ENCODE results near the gene MACF1.

DNA sequence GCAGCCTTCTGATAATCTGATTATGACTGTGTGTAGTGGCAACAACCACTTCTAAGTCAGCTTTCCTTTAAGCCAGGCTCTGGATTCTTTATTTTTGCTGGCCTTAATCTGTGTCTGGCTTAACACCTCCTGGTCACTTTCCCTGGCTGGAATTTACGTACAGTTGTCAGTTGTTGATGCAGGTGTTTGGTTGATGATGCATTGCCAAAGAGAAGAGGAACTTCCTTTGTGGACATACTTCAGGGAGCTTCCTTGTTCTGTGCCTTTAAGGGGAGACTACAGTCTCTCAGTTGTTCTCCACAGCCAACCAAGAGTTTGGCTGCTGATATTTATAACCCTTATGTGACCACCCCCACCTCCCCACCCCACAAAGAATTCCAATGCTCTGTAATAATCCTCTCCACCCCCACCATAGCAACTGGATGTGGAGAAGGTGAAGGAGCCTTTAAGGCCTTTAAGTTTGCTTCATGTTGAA, 190.9 kb downstream of the MACF1 start:
- TF ChIP-seq POLR2A (IDR thresholded peaks at IDR 0.05; ENCODE audit: low read depth, low read length) (no peak), POU2F2 (IDR thresholded peaks at IDR 0.05; ENCODE audit: low read depth, low read length) (no peak), POLR2AphosphoS5 (IDR thresholded peaks at IDR 0.05; ENCODE audit: low read depth, low read length) (no peak), TAF1 (IDR thresholded peaks at IDR 0.05; ENCODE audit: low read depth, low read length) (no peak), PAX5 (IDR thresholded peaks at IDR 0.05; ENCODE audit: insufficient read depth, low read length, severe bottlenecking) (no peak), SPI1 (IDR thresholded peaks at IDR 0.05; ENCODE audit: low read depth, low read length) (no peak)

Measured in GM12891 (cell line).